B cell (primary cell): ENCODE measurements around the gene KANTR. TPM values are rescaled to one million over a fixed set of nuclear protein-coding genes. Genes with fewer than 3 reads are reported as not detected.

Experiments
- ATAC-seq: fragments of 200-7000 bp; cut with Tn5 transposase; one replicate; pipeline ENCODE4 v1.10.0; 2021; ENCODE audit warnings: low read depth, mild to moderate bottlenecking, moderate number of reproducible peaks, moderate library complexity
- CTCF ChIA-PET: fragments of 350-600 bp; sonication (Branson Sonifier 250); formaldehyde crosslinking; loops from one replicate; lab custom pipeline; 2021; ENCODE audit warnings: antibody characterized with exemption, inconsistent platforms; lab: Charles Lee
- POLR2A ChIA-PET: fragments of 350-600 bp; sonication (Branson Sonifier 250); formaldehyde crosslinking; loops from one replicate; lab custom pipeline; 2021; ENCODE audit warnings: antibody characterized with exemption; lab: Charles Lee
- DNase-seq: peaks from one replicate; pipeline ENCODE4 v3.0.0; 2013
- H2AFZ ChIP-seq: 2 replicates; pipeline ENCODE4 v1.6.1; 2012; ENCODE audit warnings: mild to moderate bottlenecking, low read depth, low read length; ENCODE audit not compliant: insufficient read depth, poor library complexity, severe bottlenecking
- H3K27ac ChIP-seq, 2 donors: 1 replicate in 1 of 2; 2 replicates in 1 of 2; pipeline ENCODE4 v1.5.1; 2012 to 2013; ENCODE audit warnings: low read length in 2 of 2, mild to moderate bottlenecking in 2 of 2, moderate library complexity in 1 of 2
- H3K27me3 ChIP-seq, 4 experiments: fragments of 200-600 bp in 1 of 4; sonication (generic) in 1 of 4; replicated peaks in 1 of 4; 1 replicate in 2 of 4; 2 replicates in 2 of 4; pipeline versions ENCODE4 v1.6.1 to v1.7.0; 2013 to 2016; ENCODE audit warnings: low read length in 3 of 4, mild to moderate bottlenecking in 2 of 4, mixed read lengths in 1 of 4, moderate library complexity in 1 of 4; ENCODE audit not compliant: insufficient read depth in 4 of 4, control insufficient read depth in 3 of 4; ENCODE audit errors: control extremely low read depth in 1 of 4
- H3K36me3 ChIP-seq, 2 experiments: replicated peaks in 1 of 2; 1 replicate in 1 of 2; 2 replicates in 1 of 2; pipeline versions ENCODE4 v1.6.1 to v1.7.1; 2013; ENCODE audit warnings: low read length in 1 of 2; ENCODE audit not compliant: insufficient read depth in 2 of 2, control insufficient read depth in 1 of 2; ENCODE audit errors: control extremely low read depth in 1 of 2, extremely low read depth in 1 of 2
- H3K4me1 ChIP-seq, 2 donors: fragments of 200-600 bp in 1 of 2; sonication (generic) in 1 of 2; 1 replicate in 1 of 2; 2 replicates in 1 of 2; pipeline versions ENCODE4 v1.5.1 to v1.6.1; 2013 to 2017; ENCODE audit warnings: low read length in 2 of 2; ENCODE audit not compliant: control insufficient read depth in 2 of 2, insufficient read depth in 2 of 2
- H3K4me2 ChIP-seq: replicated peaks from 2 replicates; pipeline ENCODE3; 2012; ENCODE audit warnings: mild to moderate bottlenecking, low read depth, low read length; ENCODE audit not compliant: poor library complexity, severe bottlenecking
- H3K4me3 ChIP-seq, 5 experiments: fragments of 200-600 bp in 1 of 5; sonication (generic) in 1 of 5; 1 replicate in 3 of 5; 2 replicates in 2 of 5; pipeline versions ENCODE4 v1.5.1 to v1.7.0; 2011 to 2016; ENCODE audit warnings: low read length in 4 of 5, mild to moderate bottlenecking in 4 of 5, low read depth in 2 of 5, control low read depth in 1 of 5, moderate library complexity in 1 of 5; ENCODE audit not compliant: insufficient read depth in 1 of 5; ENCODE audit errors: control extremely low read depth in 1 of 5, extremely low read depth in 1 of 5
- H3K79me2 ChIP-seq: fragments of 200-600 bp; sonication (generic); one replicate; pipeline ENCODE4 v1.6.0; 2016; ENCODE audit warnings: low read length; ENCODE audit not compliant: control insufficient read depth, insufficient read depth
- H3K9ac ChIP-seq: fragments of 200-600 bp; sonication (generic); 2 replicates; pipeline ENCODE4 v1.6.1; 2017; ENCODE audit warnings: mild to moderate bottlenecking, low read length, moderate library complexity
- H3K9me3 ChIP-seq, 3 donors: one replicate each; pipeline versions ENCODE4 v1.6.1 to v1.7.1; 2013; ENCODE audit warnings: low read length in 2 of 3; ENCODE audit not compliant: control insufficient read depth in 2 of 3, insufficient read depth in 1 of 3; ENCODE audit errors: control extremely low read depth in 1 of 3
- H4K20me1 ChIP-seq: 2 replicates; pipeline ENCODE4 v1.6.0; 2012; ENCODE audit warnings: mild to moderate bottlenecking, low read length; ENCODE audit not compliant: insufficient read depth, control insufficient read depth, poor library complexity, severe bottlenecking
- H3K27ac Mint-ChIP-seq: one replicate; pipeline ENCODE4 v1.8.0; 2021; ENCODE audit warnings: mixed read lengths
- H3K27me3 Mint-ChIP-seq: one replicate; pipeline ENCODE4 v1.8.0; 2021; ENCODE audit warnings: mixed read lengths
- H3K4me1 Mint-ChIP-seq: one replicate; pipeline ENCODE4 v1.8.0; 2021; ENCODE audit warnings: mixed read lengths
- H3K4me3 Mint-ChIP-seq: one replicate; pipeline ENCODE4 v1.8.0; 2021; ENCODE audit warnings: mixed read lengths
- H3K9me3 Mint-ChIP-seq: one replicate; pipeline ENCODE4 v1.8.0; 2022; ENCODE audit warnings: mixed read lengths; ENCODE audit not compliant: insufficient read depth
- CTCF ChIP-seq: fragments of 200-600 bp; IDR thresholded peaks from one replicate; pipeline ENCODE4 v1.8.0; 2022; ENCODE audit warnings: antibody characterized with exemption, mild to moderate bottlenecking
- EZH2 ChIP-seq: IDR thresholded peaks from 2 replicates; pipeline ENCODE4 v1.6.1; 2012; ENCODE audit warnings: borderline replicate concordance, low read depth, mild to moderate bottlenecking, moderate library complexity, low read length; ENCODE audit not compliant: insufficient read depth, poor library complexity, severe bottlenecking
- WGBS: methylation state at CpG from one replicate; pipeline ENCODE4 v1.1.5; 2013; ENCODE audit warnings: missing lambda C conversion rate; ENCODE audit not compliant: insufficient coverage; 5-methylcytosine and 5-hydroxymethylcytosine counted together
- intact Hi-C: fragments of 100-400 bp; cut with micrococcal nuclease; formaldehyde crosslinking; loops from one replicate; pipeline ENCODE4 v1.10.0; 2022
- polyA plus RNA-seq: library from polyadenylated mRNA; depleted of rRNA; stranded (reverse); fragments of >200 nt; gene quantifications from 2 replicates; pipeline ENCODE4 v1.2.3, GENCODE V29; 2012
- total RNA-seq, 2 donors: library from RNA; stranded (reverse); fragments of 120-200 nt in 1 of 2; gene quantifications; 1 replicate in 1 of 2; 2 replicates in 1 of 2; pipeline versions ENCODE4 v1.2.3 to v1.2.4, GENCODE V29; 2013 to 2022

KANTR gene
- total and polyA plus RNA-seq, 2 donors (not counting 1 experiment from before 2014, with no cell fraction given), result 6.7 to 26.8 TPM

DNA sequence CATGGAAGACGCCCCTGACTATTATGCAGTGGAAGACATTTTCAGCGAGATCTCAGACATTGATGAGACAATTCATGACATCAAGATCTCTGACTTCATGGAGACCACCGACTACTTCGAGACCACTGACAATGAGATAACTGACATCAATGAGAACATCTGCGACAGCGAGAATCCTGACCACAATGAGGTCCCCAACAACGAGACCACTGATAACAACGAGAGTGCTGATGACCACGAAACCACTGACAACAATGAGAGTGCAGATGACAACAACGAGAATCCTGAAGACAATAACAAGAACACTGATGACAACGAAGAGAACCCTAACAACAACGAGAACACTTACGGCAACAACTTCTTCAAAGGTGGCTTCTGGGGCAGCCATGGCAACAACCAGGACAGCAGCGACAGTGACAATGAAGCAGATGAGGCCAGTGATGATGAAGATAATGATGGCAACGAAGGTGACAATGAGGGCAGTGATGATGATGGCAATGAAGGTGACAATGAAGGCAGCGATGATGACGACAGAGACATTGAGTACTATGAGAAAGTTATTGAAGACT lies 8.2 kb upstream of the KANTR start:
- TF ChIP-seq EZH2 (no peak), CTCF (no peak)
- CTCF ChIA-PET, result no interaction called here
- peak overlapping the region; percentile 9 for H3K4me3 Mint-ChIP-seq
- H3K27me3 Mint-ChIP-seq, result no peaks in the 10 kb centered on the region
- no peak overlapping the region for H3K27ac ChIP-seq
- H2AFZ ChIP-seq, result no peak overlapping the region
- peaks cover 13% of the 10 kb centered on the region for H3K79me2 ChIP-seq
- H3K9me3 ChIP-seq, result no peaks in the 10 kb centered on the region
- no peaks in the 10 kb centered on the region for H3K27me3 ChIP-seq
- H4K20me1 ChIP-seq, result peaks cover 11% of the 10 kb centered on the region
- H3K9me3 Mint-ChIP-seq, result no peaks in the 10 kb centered on the region
- no peak overlapping the region for H3K9ac ChIP-seq
- H3K4me3 ChIP-seq, result no peak overlapping the region
- H3K27ac Mint-ChIP-seq, result peak overlapping the region; percentile 2
- intact Hi-C loops, result no loop called here
- 95% methylated on average over 12 of the region's 17 CpGs for WGBS
- DNase-seq (no peak), ATAC-seq (no peak)
- peaks cover 44% of the 10 kb centered on the region for H3K4me1 Mint-ChIP-seq
- POLR2A ChIA-PET, result no interaction called here
- peaks cover 9 to 22% of the 10 kb centered on the region in 2 donors for H3K4me1 ChIP-seq
- no peak overlapping the region for H3K4me2 ChIP-seq
- H3K36me3 ChIP-seq, result peaks cover 0 to 21% of the 10 kb centered on the region in 2 experiments

- no peak overlapping the region for H3K4me3 ChIP-seq
- no peak overlapping the region for H3K9ac ChIP-seq
- no peaks in the 10 kb centered on the region for H3K9me3 Mint-ChIP-seq
- peaks cover 13% of the 10 kb centered on the region for H3K79me2 ChIP-seq
- peaks cover 0 to 21% of the 10 kb centered on the region in 2 experiments for H3K36me3 ChIP-seq
- TF ChIP-seq CTCF (no peak), EZH2 (no peak)
- no peak overlapping the region for H3K27ac ChIP-seq
- ATAC-seq (no peak), DNase-seq (no peak)
- no peak overlapping the region for H3K4me3 Mint-ChIP-seq
- no peak overlapping the region for H2AFZ ChIP-seq
- intact Hi-C loops, result no loop called here
- no peaks in the 10 kb centered on the region for H3K27me3 Mint-ChIP-seq
- H3K4me2 ChIP-seq, result no peak overlapping the region
- no peaks in the 10 kb centered on the region for H3K9me3 ChIP-seq
- H3K4me1 ChIP-seq, result peaks cover 9 to 20% of the 10 kb centered on the region in 2 donors
- no peak overlapping the region for H3K27ac Mint-ChIP-seq
- H3K4me1 Mint-ChIP-seq, result peaks cover 41% of the 10 kb centered on the region
- POLR2A ChIA-PET, result no interaction called here
- peaks cover 11% of the 10 kb centered on the region for H4K20me1 ChIP-seq
- no peaks in the 10 kb centered on the region for H3K27me3 ChIP-seq
- WGBS, result 98% methylated on average over 6 of the region's 6 CpGs
- CTCF ChIA-PET, result interaction anchor here (1.5 to 5.8 kb wide), 2 partner anchors 15 to 197 kb away, joined by 4 to 39 read pairs; no protein-coding TSS in a partner anchor
Observed at GRCh38 chrX:53086464-53086863, 7.5 kb upstream of the KANTR start.
